HepG2 (cell line): Measurements from ENCODE around the gene NELL2. TPM values are rescaled to one million over a fixed set of nuclear protein-coding genes. Genes with fewer than 3 reads are reported as not detected.
A peak's percentile ranks its signal among the peaks of the same experiment; 100 is the strongest.

Source experiments
- ATAC-seq: fragments of 200-7000 bp; cut with Tn5 transposase; 3 replicates; pipeline ENCODE4 v1.9.1; 2020; ENCODE audit warnings: mild to moderate bottlenecking, moderate library complexity
- BruUV-seq: library from RNA; stranded (reverse); fragments of 400-500 nt; replicated peaks from 2 replicates; lab custom pipeline; 2021; lab: Mats Ljungman, UMichigan
- CTCF ChIA-PET: fragments of 300-600 bp; formaldehyde crosslinking; extraction: SDS; loops from one replicate; lab custom pipeline; 2021; ENCODE audit warnings: low total read pairs, inconsistent platforms, low intra/inter-chr PET ratio; lab: Yijun Ruan, JAX
- POLR2A ChIA-PET: fragments of 350-600 bp; sonication (Branson Sonifier 250); formaldehyde crosslinking; loops from one replicate; lab custom pipeline; 2020; ENCODE audit warnings: antibody characterized with exemption, inconsistent platforms; lab: Yijun Ruan, JAX
- DNase-seq: peaks from one replicate; pipeline ENCODE4 v3.0.0-alpha.2; 2015; ENCODE audit warnings: low spot score
- FAIRE-seq: peaks from 3 replicates; lab custom pipeline; 2011; peaks lifted over from hg19 to GRCh38; lab: Jason Lieb, UNC
- H2AFZ ChIP-seq: one replicate; pipeline ENCODE4 v1.6.1; 2011; ENCODE audit warnings: low read length, inconsistent platforms
- H3K27ac ChIP-seq: fragments of 300-600 bp; 3 replicates; pipeline ENCODE4 v1.8.0; 2011; ENCODE audit warnings: mixed run types, mild to moderate bottlenecking, mixed read lengths, low read length, inconsistent platforms; ENCODE audit not compliant: insufficient read depth; ENCODE audit errors: extremely low read length
- H3K27me3 ChIP-seq, 2 experiments: fragments of 200-600 bp in 1 of 2; 2 replicates in 1 of 2; 3 replicates in 1 of 2; pipeline versions ENCODE4 v1.6.0 to v1.8.0; 2011; ENCODE audit warnings: low read length in 2 of 2, mild to moderate bottlenecking in 2 of 2, moderate library complexity in 2 of 2, inconsistent platforms in 1 of 2; ENCODE audit not compliant: insufficient read depth in 2 of 2, control insufficient read depth in 1 of 2
- H3K36me3 ChIP-seq, 2 experiments: fragments of 200-600 bp in 1 of 2; replicated peaks in 1 of 2; 2 replicates in 1 of 2; 3 replicates in 1 of 2; pipeline versions ENCODE4 v1.5.1 to v1.8.0; 2011; ENCODE audit warnings: low read length in 2 of 2, inconsistent platforms in 1 of 2; ENCODE audit not compliant: insufficient read depth in 2 of 2, control insufficient read depth in 1 of 2
- H3K4me1 ChIP-seq: 2 replicates; pipeline ENCODE4 v1.5.1; 2012; ENCODE audit warnings: low read length, inconsistent platforms; ENCODE audit not compliant: insufficient read depth
- H3K4me2 ChIP-seq: 2 replicates; pipeline ENCODE4 v1.6.0; 2011; ENCODE audit warnings: low read depth, low read length, inconsistent platforms
- H3K4me3 ChIP-seq, 3 experiments: fragments of 200-600 bp in 1 of 3; sonication (generic), shearing (Covaris generic) in 1 of 3; replicated peaks in 1 of 3; 2 replicates each; pipeline ENCODE4 v1.5.1; 2011 to 2016; ENCODE audit warnings: low read length in 3 of 3, inconsistent platforms in 2 of 3, low read depth in 2 of 3, mild to moderate bottlenecking in 2 of 3, control low read depth in 1 of 3, mixed read lengths in 1 of 3; ENCODE audit not compliant: insufficient read depth in 1 of 3
- H3K79me2 ChIP-seq: one replicate; pipeline ENCODE4 v1.6.1; 2011; ENCODE audit warnings: low read length, inconsistent platforms; ENCODE audit not compliant: insufficient read depth
- H3K9ac ChIP-seq: 2 replicates; pipeline ENCODE4 v1.6.0; 2011; ENCODE audit warnings: mild to moderate bottlenecking, low read depth, low read length, inconsistent platforms; ENCODE audit not compliant: insufficient read depth
- H3K9me3 ChIP-seq: 2 replicates; pipeline ENCODE4 v1.5.1; 2012; ENCODE audit warnings: mild to moderate bottlenecking, low read length
- H4K20me1 ChIP-seq: 2 replicates; pipeline ENCODE4 v1.6.0; 2011; ENCODE audit warnings: inconsistent platforms, mild to moderate bottlenecking, low read length, moderate library complexity; ENCODE audit not compliant: insufficient read depth
- FOXA1 ChIP-seq, 2 experiments: fragments of 450-650 bp in 1 of 2; sonication (generic) in 1 of 2; formaldehyde crosslinking in 1 of 2; IDR thresholded peaks; 2 replicates each; pipeline versions ENCODE4 v1.4.0 to v1.6.1; 2016 to 2020; ENCODE audit warnings: missing genetic modification reagents in 1 of 2
- FOXA3 ChIP-seq: IDR thresholded peaks from 2 replicates; pipeline ENCODE4 v1.6.1; 2016; ENCODE audit warnings: missing genetic modification reagents, missing compliant biosample characterization
- FOXJ3 ChIP-seq: sonication (generic); formaldehyde crosslinking; IDR thresholded peaks from 2 replicates; pipeline ENCODE4 v1.4.0; 2020; ENCODE audit warnings: missing genetic modification reagents, mild to moderate bottlenecking, borderline replicate concordance
- FOXO1 ChIP-seq: sonication (generic); formaldehyde crosslinking; IDR thresholded peaks from 2 replicates; pipeline ENCODE4 v1.4.0; 2020; ENCODE audit warnings: missing genetic modification reagents
- NR2F2 ChIP-seq: IDR thresholded peaks from 2 replicates; pipeline ENCODE4 v1.6.1; 2012; ENCODE audit warnings: low read depth, inconsistent platforms, borderline replicate concordance
- NR2F6 ChIP-seq, 2 experiments: IDR thresholded peaks; 2 replicates each; pipeline ENCODE4 v1.6.1; 2016; ENCODE audit warnings: antibody characterized with exemption in 1 of 2, mild to moderate bottlenecking in 1 of 2
- SRSF4 ChIP-seq: fragments of 200-400 bp; formaldehyde crosslinking; IDR thresholded peaks from one replicate; pipeline ENCODE4 v1.6.1; 2018; ENCODE audit warnings: mild to moderate bottlenecking, low read depth, low read length, moderate library complexity; ENCODE audit not compliant: poor library complexity, severe bottlenecking
- TEAD3 ChIP-seq: optimal IDR thresholded peaks from 2 replicates; pipeline ENCODE3; 2016; ENCODE audit warnings: borderline replicate concordance
- ZEB1 ChIP-seq: IDR thresholded peaks from 2 replicates; pipeline ENCODE4 v1.6.1; 2012; ENCODE audit warnings: mild to moderate bottlenecking, low read depth, inconsistent platforms; ENCODE audit not compliant: insufficient replicate concordance
- WGBS: methylation state at CpG from one replicate; pipeline ENCODE4 v1.1.6; 2017; ENCODE audit warnings: low lambda C conversion rate; 5-methylcytosine and 5-hydroxymethylcytosine counted together
- in situ Hi-C: cut with HindIII; loops from 2 replicates; pipeline ENCODE4 v1.10.0; 2017; ENCODE audit warnings: low pct_unique_long_range_greater_than_20kb; ENCODE audit not compliant: extremely low pct_ligation_motif_present
- intact Hi-C: fragments of 100-400 bp; cut with micrococcal nuclease; formaldehyde crosslinking; loops from one replicate; pipeline ENCODE4 v1.10.0; 2022; ENCODE audit not compliant: unreplicated experiment
- polyA plus RNA-seq, 8 experiments: library from polyadenylated mRNA; depleted of rRNA in 3 of 8; stranded (reverse) in 7 of 8; unstranded in 1 of 8; fragments of >200 nt; fragmentation: Illumina TruSeq in 4 of 8; extraction: Trizol in 4 of 8; gene quantifications; 2 replicates each; pipeline versions ENCODE4 v1.2.1 to v1.2.3, GENCODE V29; 2011 to 2016; ENCODE audit warnings: low read depth in 4 of 8, missing spikeins in 1 of 8, mixed read lengths in 1 of 8; ENCODE audit not compliant: insufficient read depth in 1 of 8
- total RNA-seq, 5 experiments: library from RNA; depleted of rRNA; stranded (reverse); fragments of >200 nt; fragmentation: Illumina TruSeq; extraction: Trizol; gene quantifications; 2 replicates each; pipeline ENCODE4 v1.2.3, GENCODE V29; 2016; ENCODE audit warnings: low read depth in 1 of 5
- TF ChIP-seq, protein P1 (sequence below): sonication (generic); formaldehyde crosslinking; IDR thresholded peaks from 2 replicates; pipeline ENCODE4 v1.4.0; 2020; ENCODE audit warnings: low read depth, mild to moderate bottlenecking, missing genetic modification reagents
- TF ChIP-seq, protein P2 (sequence below): IDR thresholded peaks from 2 replicates; pipeline ENCODE4 v1.6.1; 2012; ENCODE audit warnings: low read length, improper control_type of control experiment

The NELL2 gene
- total and polyA plus RNA-seq, 2 of the 13 experiments (the other 11 are each of a cell fraction or from before 2014, with no cell fraction given): 0.11 TPM; not detected in 1

DNA sequence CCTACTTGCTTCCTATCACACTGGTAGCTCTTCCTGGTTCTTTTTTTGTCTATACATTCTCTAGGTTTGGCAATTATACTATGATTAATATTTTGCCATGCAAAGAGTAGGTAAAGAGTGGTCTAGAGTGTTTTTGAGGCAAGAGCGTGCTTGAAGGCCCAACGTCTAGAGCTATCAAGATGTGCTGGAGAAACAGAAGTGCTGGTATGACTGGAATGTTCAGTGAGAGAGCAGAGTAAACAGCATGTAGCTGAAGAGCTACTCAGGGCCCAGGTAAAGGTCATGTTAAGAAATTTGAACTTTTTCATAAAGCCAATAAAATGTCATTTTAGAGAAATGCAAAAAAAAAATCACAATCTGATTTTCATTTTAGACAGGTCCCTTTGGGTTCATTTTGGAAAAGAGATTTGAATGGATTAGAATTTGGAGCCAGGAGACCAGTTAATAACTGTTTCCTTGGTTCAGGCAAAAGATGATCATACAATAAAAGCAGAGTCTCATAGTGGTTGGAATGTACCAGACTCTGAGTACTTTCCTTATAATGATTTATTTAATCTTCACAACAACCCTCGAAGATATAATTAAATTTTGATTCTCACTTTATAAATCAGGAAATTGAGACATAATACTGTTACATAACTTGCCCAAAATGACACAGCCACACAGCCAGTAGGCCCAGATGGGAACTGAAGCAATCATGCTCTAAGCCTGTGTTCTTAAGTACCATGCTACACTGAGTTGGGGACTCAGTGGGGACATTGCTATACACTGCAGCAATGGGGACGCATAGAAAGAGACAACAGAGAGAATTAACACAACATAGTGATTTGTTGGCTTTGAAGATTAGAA is 350.1 kb downstream of the NELL2 start:
- Histone ChIP-seq H3K27ac (no peak overlapping the region), H3K4me2 (no peak overlapping the region)
- in situ Hi-C loops: no loop called here
- TF ChIP-seq, protein P1, sequence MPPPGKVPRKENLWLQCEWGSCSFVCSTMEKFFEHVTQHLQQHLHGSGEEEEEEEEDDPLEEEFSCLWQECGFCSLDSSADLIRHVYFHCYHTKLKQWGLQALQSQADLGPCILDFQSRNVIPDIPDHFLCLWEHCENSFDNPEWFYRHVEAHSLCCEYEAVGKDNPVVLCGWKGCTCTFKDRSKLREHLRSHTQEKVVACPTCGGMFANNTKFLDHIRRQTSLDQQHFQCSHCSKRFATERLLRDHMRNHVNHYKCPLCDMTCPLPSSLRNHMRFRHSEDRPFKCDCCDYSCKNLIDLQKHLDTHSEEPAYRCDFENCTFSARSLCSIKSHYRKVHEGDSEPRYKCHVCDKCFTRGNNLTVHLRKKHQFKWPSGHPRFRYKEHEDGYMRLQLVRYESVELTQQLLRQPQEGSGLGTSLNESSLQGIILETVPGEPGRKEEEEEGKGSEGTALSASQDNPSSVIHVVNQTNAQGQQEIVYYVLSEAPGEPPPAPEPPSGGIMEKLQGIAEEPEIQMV (CRISPR knock-in tag): no peak
- TF ChIP-seq FOXO1 (CRISPR knock-in tag) (0 out of 2 replicates have a peak, but pooled peaks have one; percentile 49), NR2F2 (peak; percentile 27; the same call in 1 of the 2 replicates), FOXA1 (IDR thresholded peaks at IDR 0.05) (no peak), FOXA1 (CRISPR knock-in tag; IDR thresholded peaks at IDR 0.05) (peak; percentile 80), FOXJ3 (CRISPR knock-in tag) (0 out of 2 replicates have a peak, but pooled peaks have one; percentile 31), ZEB1 (peak; percentile 30), NR2F6 (IDR thresholded peaks at IDR 0.05) (peak; percentile 49; the same call in 1 of the 2 replicates), NR2F6 (CRISPR knock-in tag; IDR thresholded peaks at IDR 0.05) (peak; percentile 49; the same call in 1 of the 2 replicates), SRSF4 (no peak), TEAD3 (CRISPR knock-in tag) (peak; percentile 100), FOXA3 (peak; percentile 69)
- TF ChIP-seq, protein P2, sequence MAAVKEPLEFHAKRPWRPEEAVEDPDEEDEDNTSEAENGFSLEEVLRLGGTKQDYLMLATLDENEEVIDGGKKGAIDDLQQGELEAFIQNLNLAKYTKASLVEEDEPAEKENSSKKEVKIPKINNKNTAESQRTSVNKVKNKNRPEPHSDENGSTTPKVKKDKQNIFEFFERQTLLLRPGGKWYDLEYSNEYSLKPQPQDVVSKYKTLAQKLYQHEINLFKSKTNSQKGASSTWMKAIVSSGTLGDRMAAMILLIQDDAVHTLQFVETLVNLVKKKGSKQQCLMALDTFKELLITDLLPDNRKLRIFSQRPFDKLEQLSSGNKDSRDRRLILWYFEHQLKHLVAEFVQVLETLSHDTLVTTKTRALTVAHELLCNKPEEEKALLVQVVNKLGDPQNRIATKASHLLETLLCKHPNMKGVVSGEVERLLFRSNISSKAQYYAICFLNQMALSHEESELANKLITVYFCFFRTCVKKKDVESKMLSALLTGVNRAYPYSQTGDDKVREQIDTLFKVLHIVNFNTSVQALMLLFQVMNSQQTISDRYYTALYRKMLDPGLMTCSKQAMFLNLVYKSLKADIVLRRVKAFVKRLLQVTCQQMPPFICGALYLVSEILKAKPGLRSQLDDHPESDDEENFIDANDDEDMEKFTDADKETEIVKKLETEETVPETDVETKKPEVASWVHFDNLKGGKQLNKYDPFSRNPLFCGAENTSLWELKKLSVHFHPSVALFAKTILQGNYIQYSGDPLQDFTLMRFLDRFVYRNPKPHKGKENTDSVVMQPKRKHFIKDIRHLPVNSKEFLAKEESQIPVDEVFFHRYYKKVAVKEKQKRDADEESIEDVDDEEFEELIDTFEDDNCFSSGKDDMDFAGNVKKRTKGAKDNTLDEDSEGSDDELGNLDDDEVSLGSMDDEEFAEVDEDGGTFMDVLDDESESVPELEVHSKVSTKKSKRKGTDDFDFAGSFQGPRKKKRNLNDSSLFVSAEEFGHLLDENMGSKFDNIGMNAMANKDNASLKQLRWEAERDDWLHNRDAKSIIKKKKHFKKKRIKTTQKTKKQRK: no peak
- TF ChIP-seq, all 625 proteins: peak for 8
- no peaks in the 10 kb centered on the region for H3K27me3 ChIP-seq
- no peak overlapping the region for H3K4me3 ChIP-seq
- ChIA-PET CTCF (no interaction called here), POLR2A (no interaction called here)
- no peaks in the 10 kb centered on the region for H3K79me2 ChIP-seq
- no peaks in the 10 kb centered on the region for H3K9me3 ChIP-seq
- FAIRE-seq (peak; percentile 28), ATAC-seq (peak; percentile 97), DNase-seq (peak; percentile 39)
- H4K20me1 ChIP-seq: no peaks in the 10 kb centered on the region
- no peaks in the 10 kb centered on the region for H3K36me3 ChIP-seq
- intact Hi-C loops: loop anchor here (5.0 kb wide), 1 partner anchor 509 kb away; no protein-coding TSS in a partner anchor
- peaks cover 15% of the 10 kb centered on the region for H3K4me1 ChIP-seq
- no peak overlapping the region for H3K9ac ChIP-seq
- no TSS peak for BruUV-seq
- WGBS: 25% methylated on average over 4 of the region's 4 CpGs
- H2AFZ ChIP-seq: no peak overlapping the region
